ENCODE results near the gene GYS1. TPM values are rescaled to one million over a fixed set of nuclear protein-coding genes. Genes with fewer than 3 reads are reported as not detected.
A peak's percentile ranks its signal among the peaks of the same experiment; 100 is the strongest.

GYS1 gene
- total RNA-seq, 2 experiments from 2014 or later: 55.8 to 60.8 TPM

DNA sequence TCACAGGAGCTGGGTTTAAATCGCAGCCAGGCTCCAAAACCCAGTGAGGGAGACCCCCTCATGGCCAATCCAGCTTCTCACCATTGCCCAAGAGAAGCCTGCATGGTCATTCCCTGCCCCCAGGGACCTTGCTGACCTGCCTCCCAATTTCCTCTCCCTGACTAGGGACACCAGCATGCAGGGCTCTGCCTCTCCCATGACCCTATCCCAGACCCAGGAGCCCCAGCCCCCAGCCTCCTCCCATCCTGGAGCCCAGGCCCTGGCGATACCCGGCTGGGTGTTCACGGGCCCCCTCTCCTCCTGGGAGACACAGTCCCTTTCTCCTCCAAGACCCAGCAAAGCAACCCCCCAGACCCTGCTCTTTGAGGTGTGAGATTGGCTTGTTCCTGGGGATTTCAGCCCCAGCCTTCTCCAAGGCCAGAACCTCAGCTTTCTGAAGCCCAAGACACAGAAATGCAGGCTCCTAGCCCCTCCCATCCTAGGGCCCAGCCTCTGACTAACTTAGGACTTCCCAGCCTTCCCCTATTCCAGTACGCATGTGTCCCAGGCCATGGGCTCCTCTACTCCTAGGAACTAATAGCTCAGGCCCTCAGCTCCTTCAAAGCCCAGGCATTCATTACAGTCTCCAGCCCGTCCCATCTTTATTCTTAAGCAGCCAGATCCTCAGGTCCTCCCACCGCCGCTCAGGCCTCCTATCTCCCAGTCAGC is 1.1 kb downstream of the GYS1 start:
- POLR2A ChIA-PET: no interaction called here
- Mint-ChIP-seq H3K9me3 (no peaks in the 10 kb centered on the region), H3K4me1 (peaks cover 34% of the 10 kb centered on the region)

GRCh38 chr19:48991011-48991609 is 2.0 kb downstream of the GYS1 start:
- DNase-seq: no peak
- peaks cover 24% of the 10 kb centered on the region for H3K36me3 Mint-ChIP-seq (ENCODE audit: low read depth)
- ChIA-PET POLR2A (no interaction called here), CTCF (interaction anchor here (1.9 to 3.3 kb wide), 4 partner anchors 9 to 18 kb away, joined by 7 to 89 read pairs (median 26); no protein-coding TSS in a partner anchor)
- H3K4me3 Mint-ChIP-seq: peak overlapping the region; percentile 59
- no peaks in the 10 kb centered on the region for H3K27me3 Mint-ChIP-seq
- H3K9me3 Mint-ChIP-seq: no peaks in the 10 kb centered on the region
- H3K4me1 Mint-ChIP-seq: peaks cover 33% of the 10 kb centered on the region
- no peak overlapping the region for H3K27ac Mint-ChIP-seq

More for the DNA sequence above, 1.1 kb downstream of the GYS1 start:
- DNase-seq: no peak
- CTCF ChIA-PET: interaction anchor here (1.8 to 3.3 kb wide), 6 partner anchors 8 to 120 kb away, joined by 4 to 89 read pairs (median 14); partner anchors contain the start of gene PPP1R15A
- H3K4me3 Mint-ChIP-seq: peak overlapping the region; percentile 92
- H3K27me3 Mint-ChIP-seq: no peaks in the 10 kb centered on the region
- peak overlapping the region; percentile 97 for H3K27ac Mint-ChIP-seq
- peaks cover 21% of the 10 kb centered on the region for H3K36me3 Mint-ChIP-seq (ENCODE audit: low read depth)

GRCh38 chr19:48990400-48990799 is 2.7 kb downstream of the GYS1 start:
- Mint-ChIP-seq H3K4me1 (peaks cover 31% of the 10 kb centered on the region), H3K27me3 (no peaks in the 10 kb centered on the region), H3K9me3 (no peaks in the 10 kb centered on the region), H3K4me3 (no peak overlapping the region), H3K36me3 (ENCODE audit: low read depth) (peaks cover 24% of the 10 kb centered on the region), H3K27ac (no peak overlapping the region)
- ChIA-PET POLR2A (no interaction called here), CTCF (interaction anchor here (0.6 to 1.9 kb wide), 3 partner anchors 7 to 11 kb away, joined by 3 to 7 read pairs (median 4); no protein-coding TSS in a partner anchor)
- no peak for DNase-seq

- no peaks in the 10 kb centered on the region for H3K9me3 Mint-ChIP-seq
- peaks cover 27% of the 10 kb centered on the region for H3K36me3 Mint-ChIP-seq (ENCODE audit: low read depth)
- ChIA-PET POLR2A (interaction anchor here (0.7 kb wide), 1 partner anchor 156 kb away, joined by 8 read pairs; no protein-coding TSS in a partner anchor), CTCF (interaction anchor here (0.6 to 1.9 kb wide), 5 partner anchors 8 to 221 kb away, joined by 3 to 7 read pairs (median 4); no protein-coding TSS in a partner anchor)
- no peak overlapping the region for H3K27ac Mint-ChIP-seq
- H3K4me3 Mint-ChIP-seq: no peak overlapping the region
- no peak for DNase-seq
- no peaks in the 10 kb centered on the region for H3K27me3 Mint-ChIP-seq
- peaks cover 25% of the 10 kb centered on the region for H3K4me1 Mint-ChIP-seq
Measured at GRCh38 chr19:48989701-48990291, 3.3 kb downstream of the GYS1 start.

- DNase-seq: no peak
- no peak overlapping the region for H3K27ac Mint-ChIP-seq
- no peak overlapping the region for H3K4me3 Mint-ChIP-seq
- no peaks in the 10 kb centered on the region for H3K27me3 Mint-ChIP-seq
- ChIA-PET POLR2A (interaction anchor here (0.7 kb wide), 1 partner anchor 155 kb away, joined by 8 read pairs; no protein-coding TSS in a partner anchor), CTCF (interaction anchor here (0.6 kb wide), 1 partner anchor 178 kb away, joined by 3 read pairs; no protein-coding TSS in a partner anchor)
- H3K9me3 Mint-ChIP-seq: no peaks in the 10 kb centered on the region
- H3K4me1 Mint-ChIP-seq: peaks cover 19% of the 10 kb centered on the region
- H3K36me3 Mint-ChIP-seq (ENCODE audit: low read depth): peaks cover 27% of the 10 kb centered on the region
Measured at GRCh38 chr19:48988860-48989259, 4.2 kb downstream of the GYS1 start.

- Mint-ChIP-seq H3K27ac (no peak overlapping the region), H3K4me3 (no peak overlapping the region), H3K27me3 (no peaks in the 10 kb centered on the region), H3K36me3 (ENCODE audit: low read depth) (peaks cover 28% of the 10 kb centered on the region), H3K4me1 (peaks cover 17% of the 10 kb centered on the region), H3K9me3 (no peaks in the 10 kb centered on the region)
- ChIA-PET POLR2A (no interaction called here), CTCF (interaction anchor here (0.6 kb wide), 1 partner anchor 9 kb away, joined by 3 read pairs; no protein-coding TSS in a partner anchor)
- no peak for DNase-seq
Measured at GRCh38 chr19:48988286-48988685, 4.8 kb downstream of the GYS1 start.

DNA sequence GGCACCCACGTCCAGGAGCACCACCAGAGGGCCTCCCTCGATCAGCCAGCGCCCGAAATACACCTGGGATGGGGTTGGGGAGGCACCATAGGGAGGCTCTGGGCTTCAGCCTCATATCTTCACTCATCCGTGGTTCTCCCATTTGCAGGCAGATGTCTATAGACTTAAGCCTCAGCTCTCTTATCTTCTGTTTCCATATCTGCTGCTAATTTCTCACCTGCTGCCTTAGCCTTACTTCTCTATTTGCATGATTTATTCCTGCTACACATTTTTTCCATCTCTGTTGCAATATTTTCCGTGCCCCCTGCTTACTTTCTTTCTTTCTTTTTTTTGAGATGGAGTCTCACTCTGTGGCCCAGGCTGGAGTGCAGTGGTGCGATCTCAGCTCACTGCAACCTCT is 5.8 kb downstream of the GYS1 start:
- ChIA-PET POLR2A (no interaction called here), CTCF (interaction anchor here (0.8 to 1.6 kb wide), 4 partner anchors 9 to 26 kb away, joined by 3 to 6 read pairs (median 4); no protein-coding TSS in a partner anchor)
- peaks cover 15% of the 10 kb centered on the region for H3K4me1 Mint-ChIP-seq
- H3K4me3 Mint-ChIP-seq: no peak overlapping the region
- H3K9me3 Mint-ChIP-seq: no peaks in the 10 kb centered on the region
- no peak for DNase-seq
- no peak overlapping the region for H3K27ac Mint-ChIP-seq
- peaks cover 33% of the 10 kb centered on the region for H3K36me3 Mint-ChIP-seq (ENCODE audit: low read depth)
- no peaks in the 10 kb centered on the region for H3K27me3 Mint-ChIP-seq

GRCh38 chr19:48986211-48986610 is 6.9 kb downstream of the GYS1 start:
- Mint-ChIP-seq H3K4me3 (no peak overlapping the region), H3K4me1 (peaks cover 9% of the 10 kb centered on the region), H3K27ac (no peak overlapping the region), H3K9me3 (no peaks in the 10 kb centered on the region), H3K36me3 (ENCODE audit: low read depth) (peaks cover 37% of the 10 kb centered on the region), H3K27me3 (no peaks in the 10 kb centered on the region)
- CTCF ChIA-PET: interaction anchor here (0.6 to 1.6 kb wide), 3 partner anchors 10 to 27 kb away, joined by 3 to 6 read pairs (median 6); no protein-coding TSS in a partner anchor
- POLR2A ChIA-PET: no interaction called here
- no peak for DNase-seq

- Mint-ChIP-seq H3K27me3 (no peaks in the 10 kb centered on the region), H3K27ac (no peak overlapping the region), H3K4me1 (peaks cover 5% of the 10 kb centered on the region), H3K36me3 (ENCODE audit: low read depth) (peaks cover 40% of the 10 kb centered on the region), H3K4me3 (no peak overlapping the region), H3K9me3 (no peaks in the 10 kb centered on the region)
- ChIA-PET POLR2A (no interaction called here), CTCF (interaction anchor here (0.6 to 10.8 kb wide), 2 partner anchors 7 to 9 kb away, joined by 3 to 89 read pairs; partner anchors contain the start of genes GYS1 and RUVBL2)
- no peak for DNase-seq
Measured at GRCh38 chr19:48985711-48986110, 7.4 kb downstream of the GYS1 start.

DNA sequence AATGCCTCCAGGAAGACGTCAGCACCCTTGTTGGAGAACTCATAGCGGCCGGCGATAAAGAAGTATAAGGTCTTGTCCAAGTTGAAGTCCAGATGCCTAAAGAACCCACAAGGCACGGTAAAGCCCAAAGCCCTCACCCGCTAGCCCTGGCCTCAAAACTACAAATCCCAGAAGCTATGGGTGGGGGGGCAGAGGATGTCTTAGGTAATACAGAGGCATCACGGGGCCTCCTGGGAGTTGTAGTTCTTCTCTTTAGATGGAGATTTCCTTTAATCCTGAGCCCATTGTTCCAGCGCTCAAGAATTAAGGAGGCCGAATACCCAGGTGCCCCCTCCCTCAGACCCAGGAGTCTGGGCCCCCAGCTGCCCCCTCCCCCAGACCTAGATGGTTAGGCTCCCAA is 10.8 kb downstream of the GYS1 start:
- H3K4me1 Mint-ChIP-seq: peaks cover 4% of the 10 kb centered on the region
- DNase-seq: no peak
- H3K27me3 Mint-ChIP-seq: no peaks in the 10 kb centered on the region
- ChIA-PET CTCF (interaction anchor here (10.8 kb wide), 1 partner anchor 10 kb away, joined by 89 read pairs; the partner anchor contains the start of genes GYS1 and RUVBL2), POLR2A (no interaction called here)
- H3K9me3 Mint-ChIP-seq: no peaks in the 10 kb centered on the region
- peaks cover 36% of the 10 kb centered on the region for H3K36me3 Mint-ChIP-seq (ENCODE audit: low read depth)
- H3K4me3 Mint-ChIP-seq: no peak overlapping the region
- H3K27ac Mint-ChIP-seq: no peak overlapping the region

GRCh38 chr19:48977061-48977460 is 16.0 kb downstream of the GYS1 start:
- no peak for DNase-seq
- Mint-ChIP-seq H3K9me3 (no peaks in the 10 kb centered on the region), H3K36me3 (ENCODE audit: low read depth) (peaks cover 40% of the 10 kb centered on the region), H3K4me3 (no peak overlapping the region), H3K4me1 (peaks cover 9% of the 10 kb centered on the region), H3K27ac (no peak overlapping the region), H3K27me3 (no peaks in the 10 kb centered on the region)
- ChIA-PET CTCF (interaction anchor here (0.6 to 10.8 kb wide), 9 partner anchors 10 to 188 kb away, joined by 3 to 89 read pairs (median 4); partner anchors contain the start of genes GYS1, HSD17B14 and RUVBL2), POLR2A (no interaction called here)

DNA sequence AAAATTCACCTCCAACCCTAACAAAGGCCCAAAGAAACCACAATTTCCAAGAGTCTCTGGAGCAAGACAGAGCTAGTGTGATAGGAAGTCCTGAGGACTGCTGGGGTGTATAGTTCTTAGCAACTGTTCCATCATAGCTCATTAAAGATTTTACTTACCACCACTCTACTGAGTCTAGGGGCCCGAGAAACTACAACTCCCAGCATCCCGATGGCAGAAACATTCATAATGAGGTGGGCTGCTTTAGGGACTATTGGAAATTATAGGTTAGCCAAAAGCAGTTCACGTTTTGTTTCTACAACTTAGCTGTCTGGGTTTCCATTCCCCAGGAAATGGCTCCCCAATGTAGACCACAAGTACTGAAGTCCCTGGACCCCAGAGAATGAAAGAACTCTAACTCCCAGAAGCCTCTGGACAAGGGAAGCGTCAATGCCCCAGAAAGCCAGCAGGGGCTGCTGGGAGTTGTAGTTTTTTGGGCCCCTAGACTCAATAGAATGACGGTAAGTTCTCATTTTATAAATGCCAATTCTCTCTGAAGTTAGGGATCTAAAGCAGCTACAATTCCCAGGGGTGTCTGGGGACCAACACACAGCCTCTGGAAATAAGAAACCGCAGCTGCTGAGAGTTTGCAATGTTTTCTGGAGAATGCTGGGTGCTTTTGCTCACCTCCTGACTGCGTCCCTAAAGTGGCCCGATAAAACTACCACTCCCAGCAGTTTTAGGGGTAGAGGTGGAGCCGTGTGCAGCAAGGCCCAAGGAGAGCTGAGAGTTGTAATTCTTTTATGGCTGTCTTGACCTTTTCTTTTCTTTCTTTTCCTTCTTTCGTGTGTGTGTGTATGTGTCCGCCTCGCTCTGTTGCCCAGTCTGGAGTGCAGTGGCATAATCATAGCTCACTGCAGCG is 16.9 kb downstream of the GYS1 start:
- H3K27ac Mint-ChIP-seq: no peak overlapping the region
- CTCF ChIA-PET: interaction anchor here (0.6 to 10.8 kb wide), 10 partner anchors 10 to 187 kb away, joined by 3 to 89 read pairs (median 3); partner anchors contain the start of genes GYS1, HSD17B14 and RUVBL2
- no peak overlapping the region for H3K4me3 Mint-ChIP-seq

More for the DNA sequence above, 16.9 kb downstream of the GYS1 start:
- DNase-seq: peak; percentile 47
- Mint-ChIP-seq H3K27me3 (no peaks in the 10 kb centered on the region), H3K36me3 (ENCODE audit: low read depth) (peaks cover 37% of the 10 kb centered on the region), H3K9me3 (no peaks in the 10 kb centered on the region), H3K4me1 (peaks cover 10% of the 10 kb centered on the region)
- POLR2A ChIA-PET: interaction anchor here (0.9 kb wide), 1 partner anchor 8 kb away, joined by 4 read pairs; no protein-coding TSS in a partner anchor
